Smooth muscle cell (in vitro differentiated cells): ENCODE data around the gene TRAPPC12. TPM values are rescaled to one million over a fixed set of nuclear protein-coding genes. Genes with fewer than 3 reads are reported as not detected.

ENCODE experiments used
- DNase-seq: peaks from one replicate; lab custom pipeline; 2025; ENCODE audit not compliant: unreplicated experiment; lab: John Stamatoyannopoulos, UW
- H2AFZ ChIP-seq: fragments of 200-600 bp; sonication (generic); 2 replicates; pipeline ENCODE4 v1.6.0; 2016; ENCODE audit warnings: antibody characterized with exemption, low read depth, mild to moderate bottlenecking
- H3F3A ChIP-seq: fragments of 200-600 bp; sonication (generic); 2 replicates; pipeline ENCODE4 v1.6.0; 2017; ENCODE audit warnings: antibody characterized with exemption, low read depth
- H3K27ac ChIP-seq: fragments of 200-600 bp; sonication (generic); 2 replicates; pipeline ENCODE4 v1.5.1; 2016; ENCODE audit warnings: low read depth, mild to moderate bottlenecking
- H3K27me3 ChIP-seq: fragments of 200-600 bp; sonication (generic); 2 replicates; pipeline ENCODE4 v1.6.1; 2016; ENCODE audit warnings: low read depth, mild to moderate bottlenecking
- H3K36me3 ChIP-seq: fragments of 200-600 bp; sonication (generic); 2 replicates; pipeline ENCODE4 v1.5.1; 2016; ENCODE audit warnings: low read depth
- H3K4me1 ChIP-seq: fragments of 200-600 bp; sonication (generic); 2 replicates; pipeline ENCODE4 v1.5.1; 2016; ENCODE audit warnings: low read depth
- H3K4me2 ChIP-seq: fragments of 200-600 bp; sonication (generic); 2 replicates; pipeline ENCODE4 v1.6.0; 2016; ENCODE audit warnings: mild to moderate bottlenecking
- H3K4me3 ChIP-seq: fragments of 200-600 bp; sonication (generic); 2 replicates; pipeline ENCODE4 v1.5.1; 2016; ENCODE audit warnings: mild to moderate bottlenecking
- H3K79me2 ChIP-seq: fragments of 200-600 bp; sonication (generic); 2 replicates; pipeline ENCODE4 v1.6.0; 2016; ENCODE audit warnings: low read depth, mild to moderate bottlenecking
- H3K9ac ChIP-seq: fragments of 200-600 bp; sonication (generic); 2 replicates; pipeline ENCODE4 v1.6.0; 2016; ENCODE audit warnings: low read depth
- H3K9me3 ChIP-seq: fragments of 200-600 bp; sonication (generic); replicated peaks from 2 replicates; pipeline ENCODE4 v1.5.1; 2016; ENCODE audit warnings: low read depth
- H4K20me1 ChIP-seq: fragments of 200-600 bp; sonication (generic); 2 replicates; pipeline ENCODE4 v1.6.0; 2016; ENCODE audit warnings: low read depth
- CTCF ChIP-seq: fragments of 200-600 bp; sonication (generic); IDR thresholded peaks from 2 replicates; pipeline ENCODE4 v1.5.1; 2017; ENCODE audit warnings: borderline replicate concordance, mild to moderate bottlenecking, antibody characterized with exemption; ENCODE audit not compliant: insufficient read depth, poor library complexity, severe bottlenecking
- WGBS: methylation state at CpG from one replicate; pipeline ENCODE4 v1.1.7; 2016; ENCODE audit warnings: low lambda C conversion rate; 5-methylcytosine and 5-hydroxymethylcytosine counted together
- polyA plus RNA-seq: library from polyadenylated mRNA; unstranded; fragments of >200 nt; fragmentation: Nextera tagmentation; extraction: Ambion mirVana; gene quantifications from 2 replicates; pipeline ENCODE4 v1.2.1, GENCODE V29; 2016
- total RNA-seq: library from RNA; depleted of rRNA; stranded (reverse); fragments of >200 nt; gene quantifications from 2 replicates; pipeline ENCODE4 v1.2.3, GENCODE V29; 2014

Gene TRAPPC12
- total and polyA plus RNA-seq, 2 experiments from 2014 or later = 26.0 to 55.4 TPM

- H3K9ac ChIP-seq = no peak overlapping the region
- no peaks in the 10 kb centered on the region for H3K36me3 ChIP-seq
- 96% methylated on average over 20 of the region's 20 CpGs for WGBS
- H3K4me3 ChIP-seq = no peak overlapping the region
- H3K9me3 ChIP-seq = no peaks in the 10 kb centered on the region
- H3K27ac ChIP-seq = no peak overlapping the region
- no peaks in the 10 kb centered on the region for H3K79me2 ChIP-seq
- DNase-seq = no peak
- no peaks in the 10 kb centered on the region for H3K27me3 ChIP-seq
- no peaks in the 10 kb centered on the region for H3F3A ChIP-seq
- no peak overlapping the region for H2AFZ ChIP-seq
- TF ChIP-seq CTCF = no peak
- no peaks in the 10 kb centered on the region for H4K20me1 ChIP-seq
- H3K4me1 ChIP-seq = no peaks in the 10 kb centered on the region
- H3K4me2 ChIP-seq = no peak overlapping the region
Observed at GRCh38 chr2:3481736-3482362, 102.4 kb downstream of the TRAPPC12 start.

DNA sequence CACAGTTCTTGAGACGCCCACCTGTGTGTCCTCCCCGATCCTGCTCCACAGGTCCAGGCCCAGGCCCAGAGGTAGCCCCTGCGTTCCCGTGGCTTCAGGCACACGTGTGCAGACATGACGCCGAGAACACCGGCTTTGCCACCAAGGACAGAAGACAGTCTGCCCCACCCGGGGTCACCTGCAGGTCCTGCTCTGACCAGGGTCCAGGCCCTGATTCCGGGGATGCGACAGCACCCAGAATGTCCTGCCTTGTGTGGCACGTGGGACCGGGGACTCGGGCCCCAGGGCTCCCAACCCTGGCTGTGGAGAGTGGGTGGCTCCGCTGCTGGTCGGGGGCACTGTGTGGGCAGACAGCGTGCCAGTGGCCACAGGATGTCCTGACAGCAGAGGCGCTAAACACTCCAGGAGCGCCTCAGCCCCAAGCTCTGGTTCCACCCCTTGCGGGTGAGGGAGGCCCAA, 102.9 kb downstream of the TRAPPC12 start:
- Histone ChIP-seq H3K4me2 (no peak overlapping the region), H3K79me2 (no peaks in the 10 kb centered on the region), H3F3A (no peaks in the 10 kb centered on the region), H3K4me3 (no peak overlapping the region), H3K27ac (no peak overlapping the region), H4K20me1 (no peaks in the 10 kb centered on the region), H3K36me3 (no peaks in the 10 kb centered on the region), H3K4me1 (no peaks in the 10 kb centered on the region), H3K9ac (no peak overlapping the region), H3K9me3 (no peaks in the 10 kb centered on the region), H3K27me3 (no peaks in the 10 kb centered on the region), H2AFZ (no peak overlapping the region)
- no peak for TF ChIP-seq CTCF
- DNase-seq = no peak
- WGBS = 96% methylated on average over 20 of the region's 20 CpGs

GRCh38 chr2:3483227-3483985, 103.9 kb downstream of the TRAPPC12 start:
- H3K4me3 ChIP-seq = no peak overlapping the region
- 80% methylated on average over 30 of the region's 30 CpGs for WGBS
- no peaks in the 10 kb centered on the region for H3K79me2 ChIP-seq
- H3K36me3 ChIP-seq = no peaks in the 10 kb centered on the region
- no peaks in the 10 kb centered on the region for H3K4me1 ChIP-seq
- H3K9ac ChIP-seq = no peak overlapping the region
- no peak for TF ChIP-seq CTCF
- no peak overlapping the region for H2AFZ ChIP-seq
- no peaks in the 10 kb centered on the region for H4K20me1 ChIP-seq
- DNase-seq = no peak
- no peaks in the 10 kb centered on the region for H3K27me3 ChIP-seq
- no peaks in the 10 kb centered on the region for H3F3A ChIP-seq
- no peaks in the 10 kb centered on the region for H3K9me3 ChIP-seq
- no peak overlapping the region for H3K4me2 ChIP-seq
- no peak overlapping the region for H3K27ac ChIP-seq
